ENCODE measurements around the gene DHRS11.

DNA sequence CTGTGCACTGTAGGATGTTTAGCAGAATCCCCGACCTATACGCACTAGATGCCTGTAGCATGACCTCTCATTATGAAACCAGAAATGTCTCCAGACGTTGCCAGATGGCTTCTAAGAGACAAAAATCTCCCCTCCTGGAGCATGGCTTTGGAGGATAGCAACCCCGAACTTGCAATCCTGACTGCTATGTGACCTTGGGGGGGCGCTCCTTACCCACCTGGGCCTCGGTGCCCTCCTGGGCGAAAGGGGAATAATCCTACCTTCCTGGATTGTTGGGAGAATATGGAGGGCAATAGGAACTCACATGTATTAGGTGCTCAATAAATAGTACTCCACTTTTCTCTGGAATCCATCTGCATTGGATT lies 17.8 kb downstream of the DHRS11 start:
- no peak for TF ChIP-seq NFIC (IDR thresholded peaks at IDR 0.05; ENCODE audit: borderline replicate concordance)
- TF ChIP-seq, protein P1, sequence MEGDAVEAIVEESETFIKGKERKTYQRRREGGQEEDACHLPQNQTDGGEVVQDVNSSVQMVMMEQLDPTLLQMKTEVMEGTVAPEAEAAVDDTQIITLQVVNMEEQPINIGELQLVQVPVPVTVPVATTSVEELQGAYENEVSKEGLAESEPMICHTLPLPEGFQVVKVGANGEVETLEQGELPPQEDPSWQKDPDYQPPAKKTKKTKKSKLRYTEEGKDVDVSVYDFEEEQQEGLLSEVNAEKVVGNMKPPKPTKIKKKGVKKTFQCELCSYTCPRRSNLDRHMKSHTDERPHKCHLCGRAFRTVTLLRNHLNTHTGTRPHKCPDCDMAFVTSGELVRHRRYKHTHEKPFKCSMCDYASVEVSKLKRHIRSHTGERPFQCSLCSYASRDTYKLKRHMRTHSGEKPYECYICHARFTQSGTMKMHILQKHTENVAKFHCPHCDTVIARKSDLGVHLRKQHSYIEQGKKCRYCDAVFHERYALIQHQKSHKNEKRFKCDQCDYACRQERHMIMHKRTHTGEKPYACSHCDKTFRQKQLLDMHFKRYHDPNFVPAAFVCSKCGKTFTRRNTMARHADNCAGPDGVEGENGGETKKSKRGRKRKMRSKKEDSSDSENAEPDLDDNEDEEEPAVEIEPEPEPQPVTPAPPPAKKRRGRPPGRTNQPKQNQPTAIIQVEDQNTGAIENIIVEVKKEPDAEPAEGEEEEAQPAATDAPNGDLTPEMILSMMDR (IDR thresholded peaks at IDR 0.05): no peak; the same call in 1 of the 2 replicates
